DMS53 (cell line): ENCODE measurements around the gene ITPA.
"Not testable (repeated sequence)": the region's sequence is repeated elsewhere in the genome, so short reads cannot be mapped to it uniquely, and the experiment has no call there.

Experiments
- DNase-seq: peaks from one replicate; lab custom pipeline; 2025; lab: John Stamatoyannopoulos, UW

ITPA gene

GRCh38 chr20:3199976-3200755 is 9.1 kb upstream of the ITPA start:
- DNase-seq, result no peak

- DNase-seq, result no peak
These were observed 6.4 kb upstream of the ITPA start for GRCh38 chr20:3202965-3203314.

GRCh38 chr20:3203315-3204123 is 5.8 kb upstream of the ITPA start:
- peak; percentile 85 for DNase-seq

GRCh38 chr20:3204124-3204794 is 5.0 kb upstream of the ITPA start, which contains the start of gene DDRGK1:
TSS of gene DDRGK1 (minus strand) at chr20:3204682. CDS start at chr20:3204627, 55 bp downstream.
- DNase-seq, result peak; percentile 95

GRCh38 chr20:3208786-3209256 is 477 bp upstream of the ITPA start:
- peak; percentile 48 for DNase-seq

GRCh38 chr20:3209946-3210317 is 634 bp downstream of the ITPA start:
- peak; percentile 32 for DNase-seq

GRCh38 chr20:3210346-3210745 is 1.0 kb downstream of the ITPA start:
- no peak for DNase-seq

- no peak for DNase-seq
These were observed 3.9 kb downstream of the ITPA start for GRCh38 chr20:3213226-3213625.

GRCh38 chr20:3215359-3215917 is 6.1 kb downstream of the ITPA start:
- DNase-seq, result not testable (repeated sequence)

- DNase-seq, result peak; percentile 82
These were observed 9.2 kb downstream of the ITPA start for GRCh38 chr20:3218307-3218988.

- peak; percentile 77 for DNase-seq
These were observed 12.3 kb downstream of the ITPA start for GRCh38 chr20:3221398-3222226.

GRCh38 chr20:3222635-3223600 is 13.6 kb downstream of the ITPA start:
- peak; percentile 100 for DNase-seq

GRCh38 chr20:3223651-3223993 is 14.3 kb downstream of the ITPA start:
- peak; percentile 84 for DNase-seq

GRCh38 chr20:3223994-3224680 is 14.8 kb downstream of the ITPA start:
- DNase-seq, result peak; percentile 69

GRCh38 chr20:3224681-3225421 is 15.6 kb downstream of the ITPA start:
- DNase-seq, result peak; percentile 56

GRCh38 chr20:3226093-3226492 is 16.8 kb downstream of the ITPA start:
- no peak for DNase-seq

- DNase-seq, result no peak
These were observed 17.6 kb downstream of the ITPA start for GRCh38 chr20:3226864-3227263.

GRCh38 chr20:3227506-3227905 is 18.2 kb downstream of the ITPA start:
- no peak for DNase-seq
